A549 (cell line): ENCODE data around the gene MAF. TPM values are rescaled to one million over a fixed set of nuclear protein-coding genes. Genes with fewer than 3 reads are reported as not detected.

Source experiments
- ATAC-seq, 2 experiments: fragments of 200-7000 bp in 1 of 2; fragments of >200 bp in 1 of 2; cut with Nextera tagmentation in 1 of 2; cut with Tn5 transposase in 1 of 2; 3 replicates each; pipeline versions ENCODE4 v1.8.0 to v1.9.1; 2018 to 2020; ENCODE audit warnings: mild to moderate bottlenecking in 1 of 2, moderate library complexity in 1 of 2
- CTCF ChIA-PET: fragments of 300-600 bp; sonication (Branson Sonifier 250); formaldehyde crosslinking; extraction: SDS; loops from one replicate; lab custom pipeline; 2021; ENCODE audit warnings: antibody characterized with exemption, inconsistent platforms; lab: Yijun Ruan, JAX
- POLR2A ChIA-PET: fragments of 350-600 bp; formaldehyde crosslinking; extraction: SDS; loops from one replicate; lab custom pipeline; 2021; ENCODE audit warnings: antibody characterized with exemption, inconsistent platforms; lab: Yijun Ruan, JAX
- DNase-seq, 2 experiments: peaks; one replicate each; pipeline versions ENCODE4 v3.0.0 to v3.0.0-alpha.2; 2011 to 2016; ENCODE audit warnings: low read depth in 1 of 2, low spot score in 1 of 2
- FAIRE-seq: peaks from 2 replicates; lab custom pipeline; 2011; peaks lifted over from hg19 to GRCh38; lab: Jason Lieb, UNC
- H3K27ac ChIP-seq, 2 experiments: fragments of >200 bp; sonication (Bioruptor Twin); formaldehyde crosslinking; 3 replicates each; pipeline ENCODE4 v1.5.1; 2016 to 2017
- H3K4me1 ChIP-seq: fragments of >200 bp; sonication (Bioruptor Twin); formaldehyde crosslinking; 3 replicates; pipeline ENCODE4 v1.6.1; 2016
- H3K4me2 ChIP-seq: fragments of >200 bp; sonication (Bioruptor Twin); formaldehyde crosslinking; 3 replicates; pipeline ENCODE4 v1.6.1; 2016
- H3K4me3 ChIP-seq: fragments of >200 bp; sonication (Bioruptor Twin); formaldehyde crosslinking; 3 replicates; pipeline ENCODE4 v1.5.1; 2016
- H3K9me3 ChIP-seq: fragments of >200 bp; sonication (Bioruptor Twin); formaldehyde crosslinking; 3 replicates; pipeline ENCODE4 v1.6.1; 2016
- CBX2 ChIP-seq: fragments of 200-600 bp; sonication (generic); IDR thresholded peaks from 2 replicates; pipeline ENCODE4 v1.6.1; 2016; ENCODE audit warnings: low read depth, mild to moderate bottlenecking, borderline replicate concordance
- CHD2 ChIP-seq: fragments of 150-350 bp; IDR thresholded peaks from 2 replicates; pipeline ENCODE4 v1.6.1; 2014; ENCODE audit warnings: low read length; ENCODE audit not compliant: partially characterized antibody
- EHF ChIP-seq: fragments of 250-450 bp; sonication (Bioruptor Pico); IDR thresholded peaks from 2 replicates; pipeline ENCODE4 v1.5.0; 2020; ENCODE audit warnings: mild to moderate bottlenecking
- EHMT2 ChIP-seq: fragments of 200-600 bp; sonication (generic); IDR thresholded peaks from 2 replicates; pipeline ENCODE4 v1.6.1; 2016; ENCODE audit warnings: antibody characterized with exemption, low read depth, mild to moderate bottlenecking, moderate library complexity
- ESRRA ChIP-seq: fragments of 150-350 bp; IDR thresholded peaks from 2 replicates; pipeline ENCODE4 v1.6.1; 2014; ENCODE audit warnings: mild to moderate bottlenecking, low read length, borderline replicate concordance
- FOSL2 ChIP-seq, 2 experiments: fragments of 450-650 bp in 1 of 2; fragments of >200 bp in 1 of 2; sonication (Bioruptor Twin) in 1 of 2; formaldehyde crosslinking; IDR thresholded peaks; 2 replicates each; pipeline versions ENCODE4 v1.5.0 to v1.6.1; 2016 to 2020; ENCODE audit warnings: mild to moderate bottlenecking in 1 of 2, moderate library complexity in 1 of 2
- KDM1A ChIP-seq: fragments of 200-600 bp; sonication (generic); IDR thresholded peaks from 2 replicates; pipeline ENCODE4 v1.6.1; 2016; ENCODE audit warnings: low read depth, mild to moderate bottlenecking
- MAZ ChIP-seq: fragments of 150-350 bp; IDR thresholded peaks from 2 replicates; pipeline ENCODE4 v1.6.1; 2014; ENCODE audit warnings: antibody characterized with exemption, low read depth, low read length, borderline replicate concordance
- PHF8 ChIP-seq: fragments of 200-600 bp; sonication (generic); IDR thresholded peaks from 2 replicates; pipeline ENCODE4 v1.6.1; 2016; ENCODE audit warnings: low read depth, mild to moderate bottlenecking, antibody characterized with exemption, moderate library complexity, borderline replicate concordance
- POLR2A ChIP-seq: IDR thresholded peaks from 2 replicates; pipeline ENCODE4 v1.6.1; 2012; ENCODE audit warnings: mild to moderate bottlenecking, low read length
- RNF2 ChIP-seq: fragments of 200-600 bp; sonication (generic); IDR thresholded peaks from 2 replicates; pipeline ENCODE4 v1.6.1; 2016; ENCODE audit warnings: low read depth, mild to moderate bottlenecking, antibody characterized with exemption, moderate library complexity, borderline replicate concordance
- SMC3 ChIP-seq: fragments of >200 bp; sonication (Bioruptor Twin); formaldehyde crosslinking; IDR thresholded peaks from 3 replicates; pipeline ENCODE4 v1.6.1; 2018; ENCODE audit warnings: inconsistent platforms
- ZFP36 ChIP-seq: fragments of 450-650 bp; IDR thresholded peaks from 2 replicates; pipeline ENCODE4 v1.6.1; 2014; ENCODE audit warnings: borderline replicate concordance; ENCODE audit not compliant: partially characterized antibody
- WGBS: methylation state at CpG from one replicate; pipeline ENCODE4 v1.1.6; 2017; ENCODE audit errors: missing lambda C conversion rate; 5-methylcytosine and 5-hydroxymethylcytosine counted together
- polyA plus RNA-seq, 4 experiments: library from polyadenylated mRNA; depleted of rRNA in 3 of 4; stranded (reverse); fragments of >200 nt; fragmentation: RNase III in 1 of 4; extraction: RNeasy Plus Mini Kit Qiagen cat#74134 plus additional on column Dnase treatment in 1 of 4; gene quantifications; 2 replicates in 3 of 4; 3 replicates in 1 of 4; pipeline ENCODE4 v1.2.3, GENCODE V29; 2011 to 2017
- TF ChIP-seq, protein P1 (sequence below): fragments of 150-350 bp; IDR thresholded peaks from 2 replicates; pipeline ENCODE4 v1.6.1; 2014; ENCODE audit warnings: low read depth, mild to moderate bottlenecking, low read length
- TF ChIP-seq, protein P2 (sequence below): IDR thresholded peaks from 2 replicates; pipeline ENCODE4 v1.6.1; 2012; ENCODE audit warnings: low read depth, borderline replicate concordance
- TF ChIP-seq, protein P3 (sequence below): fragments of 250-450 bp; sonication (Bioruptor Pico); IDR thresholded peaks from 2 replicates; pipeline ENCODE4 v1.5.0; 2021; ENCODE audit warnings: mild to moderate bottlenecking, moderate library complexity, borderline replicate concordance
- TF ChIP-seq, protein P4 (sequence below): fragments of >200 bp; sonication (Bioruptor Twin); formaldehyde crosslinking; IDR thresholded peaks from 3 replicates; pipeline ENCODE4 v1.6.1; 2016
- TF ChIP-seq, protein P5 (sequence below): fragments of >200 bp; sonication (Bioruptor Twin); formaldehyde crosslinking; IDR thresholded peaks from 2 replicates; pipeline ENCODE4 v1.6.1; 2016

MAF gene
- polyA plus RNA-seq, 2 of the 4 experiments (the other 2 are of a cell fraction), result 0.14 to 0.37 TPM

DNA sequence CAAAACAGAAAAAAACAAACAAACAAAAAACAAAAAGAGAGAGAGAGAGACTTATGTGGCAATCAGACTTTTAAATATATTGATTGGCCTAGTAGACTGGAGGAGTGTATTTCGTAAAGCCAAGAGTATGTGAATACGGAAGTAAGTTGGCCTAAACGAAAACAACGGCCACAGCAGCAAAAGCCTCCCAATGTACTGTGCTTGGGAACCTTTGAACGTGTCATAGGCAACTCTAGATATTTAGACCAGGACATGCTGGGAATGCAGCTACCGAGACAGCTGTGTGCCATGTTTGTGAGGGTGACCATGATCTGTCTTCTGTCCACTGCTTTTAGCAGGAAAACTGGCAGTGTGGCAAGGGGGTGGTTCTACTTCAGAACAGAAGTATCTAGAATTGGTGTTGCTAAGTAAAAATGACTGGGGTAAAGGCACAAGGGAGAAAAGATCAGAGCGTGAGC is 7.4 kb downstream of the MAF start:
- POLR2A ChIA-PET, result no interaction called here
- DNase-seq (no peak), FAIRE-seq (no peak)

DNA sequence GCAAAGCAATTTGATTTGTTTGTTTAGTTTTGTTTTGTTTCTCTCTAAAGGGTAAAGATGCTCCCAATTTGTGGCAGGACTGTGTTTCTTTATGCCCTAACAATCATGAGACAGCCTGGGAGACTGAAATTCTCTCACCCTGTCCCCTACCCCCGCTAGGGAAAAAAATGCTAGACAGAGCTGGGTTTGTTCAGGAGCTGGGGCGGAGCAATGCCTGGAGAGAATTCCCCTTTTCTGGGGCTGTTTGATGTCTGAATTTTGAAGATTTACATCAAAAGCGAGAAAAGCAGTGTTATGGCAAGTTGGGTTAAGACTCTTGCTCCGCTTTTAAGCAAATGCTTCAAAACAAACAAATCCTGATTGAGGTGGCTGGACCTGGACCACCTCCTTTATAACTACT is 8.4 kb downstream of the MAF start:
- CTCF ChIA-PET, result no interaction called here
- Histone ChIP-seq H3K4me3 (no peak overlapping the region), H3K27ac (no peak overlapping the region), H3K9me3 (no peaks in the 10 kb centered on the region), H3K4me2 (no peak overlapping the region), H3K4me1 (no peaks in the 10 kb centered on the region)
- POLR2A ChIA-PET, result no interaction called here
- WGBS, result 56% methylated on average over 4 of the region's 4 CpGs
- FAIRE-seq, result no peak
- TF ChIP-seq MAZ (no peak), SMC3 (no peak), CBX2 (no peak), POLR2A (no peak), EHF (CRISPR knock-in tag) (no peak), EHMT2 (no peak), CHD2 (no peak)
- TF ChIP-seq, protein P1, sequence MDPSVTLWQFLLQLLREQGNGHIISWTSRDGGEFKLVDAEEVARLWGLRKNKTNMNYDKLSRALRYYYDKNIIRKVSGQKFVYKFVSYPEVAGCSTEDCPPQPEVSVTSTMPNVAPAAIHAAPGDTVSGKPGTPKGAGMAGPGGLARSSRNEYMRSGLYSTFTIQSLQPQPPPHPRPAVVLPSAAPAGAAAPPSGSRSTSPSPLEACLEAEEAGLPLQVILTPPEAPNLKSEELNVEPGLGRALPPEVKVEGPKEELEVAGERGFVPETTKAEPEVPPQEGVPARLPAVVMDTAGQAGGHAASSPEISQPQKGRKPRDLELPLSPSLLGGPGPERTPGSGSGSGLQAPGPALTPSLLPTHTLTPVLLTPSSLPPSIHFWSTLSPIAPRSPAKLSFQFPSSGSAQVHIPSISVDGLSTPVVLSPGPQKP, result no peak
- TF ChIP-seq, protein P2, sequence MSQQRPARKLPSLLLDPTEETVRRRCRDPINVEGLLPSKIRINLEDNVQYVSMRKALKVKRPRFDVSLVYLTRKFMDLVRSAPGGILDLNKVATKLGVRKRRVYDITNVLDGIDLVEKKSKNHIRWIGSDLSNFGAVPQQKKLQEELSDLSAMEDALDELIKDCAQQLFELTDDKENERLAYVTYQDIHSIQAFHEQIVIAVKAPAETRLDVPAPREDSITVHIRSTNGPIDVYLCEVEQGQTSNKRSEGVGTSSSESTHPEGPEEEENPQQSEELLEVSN, result no peak
- TF ChIP-seq, protein P3, sequence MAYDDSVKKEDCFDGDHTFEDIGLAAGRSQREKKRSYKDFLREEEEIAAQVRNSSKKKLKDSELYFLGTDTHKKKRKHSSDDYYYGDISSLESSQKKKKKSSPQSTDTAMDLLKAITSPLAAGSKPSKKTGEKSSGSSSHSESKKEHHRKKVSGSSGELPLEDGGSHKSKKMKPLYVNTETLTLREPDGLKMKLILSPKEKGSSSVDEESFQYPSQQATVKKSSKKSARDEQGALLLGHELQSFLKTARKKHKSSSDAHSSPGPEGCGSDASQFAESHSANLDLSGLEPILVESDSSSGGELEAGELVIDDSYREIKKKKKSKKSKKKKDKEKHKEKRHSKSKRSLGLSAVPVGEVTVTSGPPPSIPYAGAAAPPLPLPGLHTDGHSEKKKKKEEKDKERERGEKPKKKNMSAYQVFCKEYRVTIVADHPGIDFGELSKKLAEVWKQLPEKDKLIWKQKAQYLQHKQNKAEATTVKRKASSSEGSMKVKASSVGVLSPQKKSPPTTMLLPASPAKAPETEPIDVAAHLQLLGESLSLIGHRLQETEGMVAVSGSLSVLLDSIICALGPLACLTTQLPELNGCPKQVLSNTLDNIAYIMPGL, result no peak
- DNase-seq, result no peak
- ATAC-seq, result no peak

More for the DNA sequence above, 7.4 kb downstream of the MAF start:
- H3K4me3 ChIP-seq, result no peak overlapping the region
- TF ChIP-seq, protein P4, sequence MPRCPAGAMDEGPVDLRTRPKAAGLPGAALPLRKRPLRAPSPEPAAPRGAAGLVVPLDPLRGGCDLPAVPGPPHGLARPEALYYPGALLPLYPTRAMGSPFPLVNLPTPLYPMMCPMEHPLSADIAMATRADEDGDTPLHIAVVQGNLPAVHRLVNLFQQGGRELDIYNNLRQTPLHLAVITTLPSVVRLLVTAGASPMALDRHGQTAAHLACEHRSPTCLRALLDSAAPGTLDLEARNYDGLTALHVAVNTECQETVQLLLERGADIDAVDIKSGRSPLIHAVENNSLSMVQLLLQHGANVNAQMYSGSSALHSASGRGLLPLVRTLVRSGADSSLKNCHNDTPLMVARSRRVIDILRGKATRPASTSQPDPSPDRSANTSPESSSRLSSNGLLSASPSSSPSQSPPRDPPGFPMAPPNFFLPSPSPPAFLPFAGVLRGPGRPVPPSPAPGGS, result no peak
- TF ChIP-seq ZFP36, result no peak
- TF ChIP-seq, all 56 proteins: peak for 0
- Histone ChIP-seq H3K27ac (no peak overlapping the region), H3K4me1 (no peaks in the 10 kb centered on the region), H3K4me2 (no peak overlapping the region), H3K9me3 (no peaks in the 10 kb centered on the region)
- CTCF ChIA-PET, result no interaction called here
- no peak for ATAC-seq
- 71% methylated on average over 7 of the region's 7 CpGs for WGBS

DNA sequence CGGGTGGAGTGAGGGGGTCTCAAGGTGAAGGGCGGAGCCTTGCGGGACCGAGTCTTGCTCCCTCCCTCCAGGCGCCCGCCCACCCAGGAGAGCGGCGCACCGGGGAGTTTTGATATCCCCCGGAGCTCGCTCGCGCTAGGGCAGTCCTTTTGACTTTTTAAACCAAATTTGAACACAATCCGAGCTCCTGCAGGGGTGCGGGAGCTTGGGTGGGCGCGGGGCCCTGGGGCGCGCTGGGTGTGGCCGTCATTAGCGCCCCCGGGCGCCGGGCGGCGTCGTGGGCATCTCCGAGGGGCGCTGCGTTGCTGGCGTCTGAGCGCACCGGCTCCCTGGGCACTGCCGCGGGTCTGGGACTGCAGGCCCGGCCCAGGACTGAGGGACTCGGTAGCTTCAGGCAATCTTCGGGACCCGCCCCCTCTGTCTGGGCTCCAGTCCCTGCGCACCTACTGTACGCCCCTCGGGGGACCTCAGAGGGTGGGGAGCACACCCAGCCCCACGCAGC is 10.9 kb downstream of the MAF start:
- no peak for FAIRE-seq
- POLR2A ChIA-PET, result no interaction called here

More for the DNA sequence above, 10.9 kb downstream of the MAF start:
- Histone ChIP-seq H3K9me3 (no peaks in the 10 kb centered on the region), H3K4me3 (no peak overlapping the region), H3K4me1 (no peaks in the 10 kb centered on the region), H3K27ac (no peak overlapping the region), H3K4me2 (no peak overlapping the region)
- ATAC-seq, result no peak
- no peak for DNase-seq
- CTCF ChIA-PET, result interaction anchor here (1.3 kb wide), 1 partner anchor 12 kb away, joined by 5 read pairs; no protein-coding TSS in a partner anchor
- 79% methylated on average over 16 of the region's 43 CpGs for WGBS
- no peak for TF ChIP-seq ESRRA
- TF ChIP-seq, protein P1, result no peak
- no peak for TF ChIP-seq FOSL2 (IDR thresholded peaks at IDR 0.05)
- no peak for TF ChIP-seq FOSL2 (CRISPR knock-in tag; IDR thresholded peaks at IDR 0.05)
- no peak for TF ChIP-seq KDM1A
- no peak for TF ChIP-seq POLR2A
- TF ChIP-seq PHF8, result no peak
- no peak for TF ChIP-seq RNF2
- TF ChIP-seq ZFP36, result no peak
- TF ChIP-seq, protein P5, sequence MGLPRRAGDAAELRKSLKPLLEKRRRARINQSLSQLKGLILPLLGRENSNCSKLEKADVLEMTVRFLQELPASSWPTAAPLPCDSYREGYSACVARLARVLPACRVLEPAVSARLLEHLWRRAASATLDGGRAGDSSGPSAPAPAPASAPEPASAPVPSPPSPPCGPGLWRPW, result no peak
